NCI-H1092 treated with DMSO at 0.1 percent for 48 hours (cell line): ENCODE measurements around the gene TIMELESS.
A peak's percentile ranks its signal among the peaks of the same experiment; 100 is the strongest.
"Not testable (repeated sequence)": the region's sequence is repeated elsewhere in the genome, so short reads cannot be mapped to it uniquely, and the experiment has no call there.

ENCODE experiments used
- DNase-seq: peaks from one replicate; lab custom pipeline; 2025; lab: John Stamatoyannopoulos, UW

TIMELESS gene

DNA sequence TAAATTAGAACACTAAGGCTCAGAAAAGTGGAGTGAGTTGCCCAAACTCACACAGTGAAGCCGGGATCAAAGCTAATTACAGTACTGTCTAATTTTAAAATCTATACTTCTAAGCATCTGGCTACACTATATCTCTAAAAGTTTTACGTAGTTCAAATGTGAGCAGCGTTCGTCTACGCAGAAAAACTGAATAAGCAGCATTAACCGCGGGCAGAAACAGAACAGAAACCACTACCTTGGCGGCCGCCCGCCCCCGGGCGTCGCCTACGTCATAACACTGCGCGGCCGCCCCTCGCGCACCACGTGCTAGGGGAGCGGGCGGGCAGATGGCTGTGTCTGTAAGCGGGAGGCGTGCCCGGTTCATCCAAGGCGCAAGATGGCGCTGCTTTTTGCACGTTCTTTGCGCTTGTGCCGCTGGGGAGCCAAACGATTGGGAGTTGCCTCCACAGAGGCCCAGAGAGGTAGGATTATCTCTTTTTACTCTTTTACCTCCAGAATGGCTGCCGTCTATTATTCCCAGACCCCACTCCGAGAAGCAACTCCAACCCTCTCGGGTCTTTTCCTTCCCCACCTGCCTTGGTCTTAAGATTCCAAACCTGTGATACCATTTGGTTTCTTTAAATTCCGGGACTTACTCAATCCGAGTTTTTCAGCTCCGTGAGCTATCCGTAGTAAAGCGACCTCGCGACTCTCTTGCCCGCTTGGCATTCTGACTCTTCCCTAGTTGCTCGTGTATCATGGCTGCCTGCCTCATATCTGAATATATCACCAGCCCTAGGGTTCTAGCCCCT lies 19.2 kb upstream of the TIMELESS start, which contains the start of gene SPRYD4:
Gene SPRYD4, plus strand, starts transcription at position 363 of the 791 bp plus-strand sequence. Its CDS starts 14 bp downstream, at position 377.
- peak; percentile 87 for DNase-seq

DNA sequence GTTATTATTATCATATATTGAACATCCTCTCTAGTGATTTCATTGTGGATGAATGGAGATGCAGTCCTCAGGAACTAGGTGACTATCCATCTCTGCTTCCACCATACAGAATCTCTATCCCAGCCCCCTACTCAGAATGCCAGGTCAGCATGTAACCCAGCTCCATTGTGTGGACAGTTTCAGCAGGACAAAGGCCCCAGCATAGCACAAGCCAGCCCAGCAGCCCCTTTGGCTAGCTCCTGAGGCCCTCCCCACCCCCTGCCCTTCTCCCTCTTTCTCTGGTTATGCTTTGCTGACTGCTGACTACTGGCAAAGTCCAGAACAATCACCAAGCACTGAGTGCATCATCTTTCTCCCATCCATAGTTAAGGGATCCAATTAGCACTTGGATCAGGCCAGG lies 13.3 kb upstream of the TIMELESS start:
- DNase-seq = no peak

GRCh38 chr12:56461235-56462159 lies 12.3 kb upstream of the TIMELESS start:
- DNase-seq = no peak

- no peak for DNase-seq
Observed at GRCh38 chr12:56457817-56458216, 8.6 kb upstream of the TIMELESS start.

DNA sequence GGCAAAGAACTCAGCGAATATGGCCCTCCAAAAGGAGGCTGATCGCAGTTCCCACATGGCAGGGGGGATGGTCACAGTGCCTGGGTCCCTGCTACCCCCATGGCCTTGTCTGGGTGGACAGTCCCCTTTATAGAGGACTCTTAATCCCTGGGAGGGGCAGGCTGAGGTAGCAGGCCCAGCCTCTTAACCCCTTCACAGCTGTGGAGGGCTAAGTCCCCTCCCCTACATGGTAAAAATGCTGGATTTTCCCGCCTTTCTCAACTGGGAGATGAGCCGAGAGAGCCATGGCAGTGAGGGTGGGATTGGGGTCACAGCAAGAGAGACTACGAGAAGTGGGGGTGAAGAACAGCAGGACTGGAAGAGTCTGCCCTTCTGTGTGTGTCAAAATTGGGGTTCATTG lies 5.3 kb upstream of the TIMELESS start, which contains the start of gene MIP:
Gene MIP, minus strand, starts transcription at position 101 of the 400 bp plus-strand sequence. Its CDS starts 44 bp downstream, at position 57.
- no peak for DNase-seq

- DNase-seq = no peak
Observed at GRCh38 chr12:56451147-56451546, 1.9 kb upstream of the TIMELESS start.

DNA sequence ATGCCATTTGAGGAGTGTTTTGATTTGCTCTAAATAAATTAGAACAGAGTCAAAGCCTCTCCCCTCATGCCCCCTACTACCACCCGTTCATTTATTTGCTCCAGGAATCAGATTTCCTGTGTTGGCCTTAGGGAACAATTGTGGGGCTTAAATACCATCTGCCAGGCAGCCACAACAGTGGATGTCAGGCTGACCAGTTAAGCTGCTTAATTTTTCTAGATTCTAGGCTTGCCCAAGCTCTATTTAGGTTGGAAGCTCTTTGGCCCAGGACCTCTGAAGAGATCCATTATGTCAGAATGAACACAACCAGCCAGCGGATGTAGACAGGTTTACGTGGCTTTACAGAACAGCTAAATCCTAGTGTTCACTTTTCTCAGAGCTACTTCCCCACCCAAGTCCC lies 1.0 kb upstream of the TIMELESS start:
- DNase-seq = peak; percentile 36

DNA sequence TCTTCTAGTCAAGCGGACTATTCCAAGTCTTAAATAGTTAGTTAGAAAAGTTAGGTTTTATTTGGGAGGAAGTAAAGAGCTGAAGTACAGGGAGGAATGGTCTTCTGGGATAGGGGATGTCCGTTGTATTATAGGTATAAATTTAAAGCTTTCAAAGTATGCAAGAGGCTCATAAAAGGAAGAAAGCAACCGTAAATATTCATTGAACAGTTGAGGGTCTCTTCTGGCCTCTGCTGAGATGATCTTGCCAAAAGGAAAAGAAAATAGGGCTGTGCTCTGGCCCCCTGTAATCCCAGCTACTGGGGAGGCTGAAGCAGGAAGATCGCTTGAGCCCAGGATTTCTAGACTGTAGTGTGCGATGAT lies 377 bp upstream of the TIMELESS start:
- DNase-seq = no peak

DNA sequence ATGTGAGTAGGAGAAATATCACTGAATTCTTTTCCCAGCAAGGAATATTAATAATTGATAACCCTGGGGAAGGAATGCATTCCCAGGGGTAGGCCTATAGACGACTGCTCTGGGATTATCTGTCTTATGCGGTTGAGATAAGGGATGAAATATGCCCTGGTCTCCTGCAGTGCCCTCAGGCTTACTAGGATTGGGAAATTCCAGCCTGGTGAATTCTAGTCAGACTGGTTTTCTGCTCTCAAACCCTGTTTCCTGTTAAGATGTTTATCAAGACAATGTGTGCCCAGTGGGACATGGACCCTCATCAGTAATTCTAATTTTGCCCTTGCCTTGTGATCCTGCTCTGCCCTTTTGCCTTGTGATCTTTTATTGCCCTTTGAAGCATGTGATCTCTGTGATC lies 6.0 kb downstream of the TIMELESS start:
- DNase-seq = not testable (repeated sequence)

- DNase-seq = no peak
Observed at GRCh38 chr12:56437430-56438176, 11.6 kb downstream of the TIMELESS start.

DNA sequence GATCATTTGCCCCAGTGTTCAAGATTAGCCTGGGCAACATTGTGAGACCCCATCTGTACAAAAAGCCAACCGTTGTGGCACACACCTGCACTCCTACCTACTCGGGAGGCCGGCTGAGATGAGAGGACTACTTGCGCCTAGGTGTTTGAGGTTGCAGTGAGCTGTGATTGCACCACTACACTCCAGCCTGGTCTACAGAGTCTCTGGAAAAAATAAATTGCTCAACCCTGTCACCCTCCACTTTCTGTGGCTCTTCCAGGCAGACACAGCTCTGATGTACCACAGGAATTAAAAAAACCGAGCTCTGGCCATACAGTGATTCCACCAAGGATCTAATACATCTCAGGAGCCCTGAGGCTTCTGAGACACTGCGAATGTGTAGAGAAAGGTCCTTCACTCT lies 14.4 kb downstream of the TIMELESS start:
- DNase-seq = no peak

- DNase-seq = no peak
Observed at GRCh38 chr12:56431850-56432249, 17.4 kb downstream of the TIMELESS start.

DNA sequence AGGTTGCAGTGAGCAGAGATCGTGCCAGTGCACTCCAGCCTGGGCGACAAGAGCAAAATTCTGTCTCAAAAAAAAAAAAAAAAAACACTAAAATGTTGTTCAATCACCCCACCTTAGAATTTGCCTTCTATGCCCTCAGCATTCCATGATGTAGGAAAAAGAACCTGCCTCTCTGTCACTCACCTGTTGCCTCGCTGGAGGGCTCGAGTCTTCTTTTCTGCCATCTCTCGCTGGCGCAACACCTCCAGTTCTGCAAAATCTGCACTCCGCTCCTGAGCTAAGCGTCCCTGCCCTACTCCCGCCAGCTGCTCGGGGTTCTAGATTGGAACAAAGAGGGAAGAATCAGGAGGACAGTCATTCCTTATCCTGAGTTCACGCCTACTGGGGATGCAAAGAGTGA lies 17.9 kb downstream of the TIMELESS start:
- DNase-seq = no peak

GRCh38 chr12:56425940-56426438 lies 23.2 kb downstream of the TIMELESS start:
- no peak for DNase-seq

DNA sequence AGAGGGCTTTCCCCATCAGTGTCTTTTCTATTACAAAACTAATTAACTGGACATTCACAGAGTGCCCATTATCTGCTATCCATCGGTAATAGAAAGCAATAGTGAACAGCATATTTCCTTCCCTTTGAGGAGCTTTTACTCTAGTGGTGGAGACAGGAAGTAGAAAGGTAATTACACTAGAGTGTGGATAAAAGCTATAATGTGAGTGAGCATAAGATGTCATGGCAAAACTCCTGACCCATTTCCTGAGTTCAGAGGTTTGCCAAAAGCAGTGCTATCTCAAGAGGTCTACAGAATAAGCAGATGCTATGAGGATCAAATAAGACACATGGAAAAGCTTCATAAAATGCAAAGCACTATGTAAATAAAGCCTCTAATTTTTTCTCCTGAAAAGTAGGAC lies 24.0 kb downstream of the TIMELESS start:
- peak; percentile 1 for DNase-seq

GRCh38 chr12:56420411-56420810 lies 28.8 kb downstream of the TIMELESS start:
- no peak for DNase-seq

GRCh38 chr12:56417739-56418138 lies 31.5 kb downstream of the TIMELESS start:
- no peak for DNase-seq

DNA sequence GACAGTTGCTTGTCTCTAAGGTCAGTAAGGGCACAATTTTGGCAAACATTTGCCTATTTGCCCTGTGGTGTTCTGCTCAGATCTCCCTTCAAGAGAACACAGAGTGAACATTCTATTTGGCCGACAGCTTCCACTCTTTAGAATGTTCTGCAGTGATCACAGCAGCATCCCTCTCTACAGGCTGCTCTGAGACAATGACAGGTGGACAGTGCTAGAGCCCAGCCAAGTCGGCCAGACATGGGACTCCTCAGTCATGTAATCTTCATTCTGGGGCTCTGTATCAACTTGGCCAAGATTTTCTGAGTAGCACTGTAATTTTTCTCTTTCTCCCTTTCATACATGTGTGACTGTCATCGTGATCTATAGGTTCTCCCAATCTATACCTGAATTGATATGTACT lies 34.8 kb downstream of the TIMELESS start:
- DNase-seq = no peak

- no peak for DNase-seq
Observed at GRCh38 chr12:56413392-56413791, 35.8 kb downstream of the TIMELESS start.

DNA sequence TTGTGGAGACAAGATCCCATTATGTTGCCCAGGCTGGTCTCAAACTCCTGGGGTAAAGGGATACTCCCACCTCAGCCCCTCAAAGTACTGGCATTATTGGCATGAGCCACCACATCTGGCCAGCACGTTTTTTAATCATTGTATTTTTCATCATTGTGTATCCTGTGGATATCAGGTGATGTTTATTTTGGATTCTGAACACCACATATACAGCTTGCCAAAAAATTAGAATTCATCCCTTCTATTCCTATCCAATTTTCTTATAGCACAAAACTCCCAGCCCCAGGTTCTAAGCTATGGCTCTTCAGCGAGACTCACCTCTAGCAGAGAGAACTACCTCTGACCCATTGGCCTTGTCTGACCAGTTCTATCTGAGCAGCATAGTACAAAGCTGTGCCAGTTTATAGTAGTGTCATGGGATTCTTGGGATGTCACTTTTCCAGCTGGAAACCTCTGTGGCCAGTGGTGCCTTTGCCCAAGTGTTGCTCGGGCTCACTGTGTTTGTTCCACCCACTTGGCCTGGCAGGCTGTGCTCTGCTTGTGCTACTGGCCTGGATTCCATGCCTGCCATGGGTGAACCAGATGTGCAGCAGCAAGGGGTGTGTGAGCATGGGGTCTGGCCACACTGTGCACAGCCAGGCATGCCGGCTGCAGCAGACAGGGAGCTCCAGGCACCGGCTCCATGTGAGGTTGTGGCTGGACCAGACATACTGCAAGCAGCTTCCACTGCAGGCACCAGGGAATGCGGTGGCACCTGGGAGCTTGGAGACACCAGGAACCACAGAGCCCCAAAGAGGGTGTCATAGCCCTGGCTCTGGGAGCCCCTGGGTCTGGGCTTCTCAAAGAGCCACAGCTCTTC lies 37.2 kb downstream of the TIMELESS start:
- no peak for DNase-seq

GRCh38 chr12:56410768-56411167 lies 38.5 kb downstream of the TIMELESS start:
- no peak for DNase-seq
